ENCODE results near the gene SEMA4G.

SEMA4G gene

GRCh38 chr10:101018118-101018599 is 48.9 kb downstream of the SEMA4G start:
- peak overlapping the region; percentile 59 to 95 (median 84) for H3K27ac ChIP-seq
- TF ChIP-seq Cebpa-rat (IDR thresholded peaks at IDR 0.05), result peak in 2 of 11 experiments; percentile 29 to 41; a peak in 2 of 22 replicates
- H3K9me3 ChIP-seq (replicated peaks in 1 of 11), result no peaks in the 10 kb centered on the region
- peaks cover 0 to 10% (median 0%) of the 10 kb centered on the region in 11 experiments; a peak in 2 of 22 replicates for H4K20me1 ChIP-seq
- H3K4me3 ChIP-seq, result peak overlapping the region in 9 of 10 experiments; percentile 33 to 62 (median 52); a peak in 17 of 20 replicates
- H3K4me2 ChIP-seq, result peak overlapping the region; percentile 83 to 98 (median 91)
- H3K9ac ChIP-seq, result peak overlapping the region; percentile 62 to 86 (median 77)
- no peaks in the 10 kb centered on the region; a peak in 1 of 22 replicates for H3K27me3 ChIP-seq
- H3K4me1 ChIP-seq, result peaks cover 82 to 92% (median 89%) of the 10 kb centered on the region in 10 experiments
- no peaks in the 10 kb centered on the region for H3K36me3 ChIP-seq

GRCh38 chr10:101018600-101019439 is 49.5 kb downstream of the SEMA4G start:
- H3K9ac ChIP-seq, result peak overlapping the region; percentile 62 to 86 (median 77)
- no peaks in the 10 kb centered on the region; a peak in 1 of 22 replicates for H3K27me3 ChIP-seq
- peak overlapping the region; percentile 83 to 98 (median 91) for H3K4me2 ChIP-seq
- no peaks in the 10 kb centered on the region for H3K36me3 ChIP-seq
- peaks cover 75 to 90% (median 85%) of the 10 kb centered on the region in 10 experiments for H3K4me1 ChIP-seq
- H3K9me3 ChIP-seq (replicated peaks in 1 of 11), result no peaks in the 10 kb centered on the region
- peaks cover 0 to 10% (median 0%) of the 10 kb centered on the region in 11 experiments; a peak in 2 of 22 replicates for H4K20me1 ChIP-seq
- H3K4me3 ChIP-seq, result peak overlapping the region; percentile 22 to 62 (median 51); a peak in 19 of 20 replicates
- peak overlapping the region; percentile 59 to 95 (median 84) for H3K27ac ChIP-seq
- TF ChIP-seq Cebpa-rat (IDR thresholded peaks at IDR 0.05), result no peak
